Neutrophil (primary cell): ENCODE data around the gene GLT1D1.

Experiments
- H3K27ac ChIP-seq: fragments of 200-600 bp; sonication (generic); 2 replicates; pipeline ENCODE4 v1.5.1; 2016; ENCODE audit warnings: mild to moderate bottlenecking, moderate library complexity
- H3K27me3 ChIP-seq: fragments of 200-600 bp; sonication (generic); 2 replicates; pipeline ENCODE4 v1.6.0; 2016; ENCODE audit warnings: mild to moderate bottlenecking
- H3K36me3 ChIP-seq: fragments of 200-600 bp; sonication (generic); 2 replicates; pipeline ENCODE4 v1.5.1; 2017
- H3K4me1 ChIP-seq, 2 experiments: fragments of 200-600 bp in 1 of 2; sonication (generic) in 1 of 2; 1 replicate in 1 of 2; 2 replicates in 1 of 2; pipeline versions ENCODE4 v1.5.1 to v1.6.1; 2013 to 2016; ENCODE audit warnings: low read depth in 1 of 2, low read length in 1 of 2, mild to moderate bottlenecking in 1 of 2, moderate library complexity in 1 of 2; ENCODE audit not compliant: control insufficient read depth in 1 of 2, insufficient read depth in 1 of 2
- H3K4me3 ChIP-seq, 2 experiments: fragments of 200-600 bp in 1 of 2; sonication (generic) in 1 of 2; 1 replicate in 1 of 2; 2 replicates in 1 of 2; pipeline ENCODE4 v1.5.1; 2013 to 2016; ENCODE audit warnings: low read depth in 1 of 2, low read length in 1 of 2, mild to moderate bottlenecking in 1 of 2, moderate library complexity in 1 of 2
- H3K9me3 ChIP-seq: fragments of 200-600 bp; sonication (generic); 2 replicates; pipeline ENCODE4 v1.5.1; 2016
- CTCF ChIP-seq: fragments of 200-600 bp; sonication (generic); IDR thresholded peaks from 2 replicates; pipeline ENCODE4 v1.5.1; 2016; ENCODE audit warnings: antibody characterized with exemption

Gene GLT1D1

DNA sequence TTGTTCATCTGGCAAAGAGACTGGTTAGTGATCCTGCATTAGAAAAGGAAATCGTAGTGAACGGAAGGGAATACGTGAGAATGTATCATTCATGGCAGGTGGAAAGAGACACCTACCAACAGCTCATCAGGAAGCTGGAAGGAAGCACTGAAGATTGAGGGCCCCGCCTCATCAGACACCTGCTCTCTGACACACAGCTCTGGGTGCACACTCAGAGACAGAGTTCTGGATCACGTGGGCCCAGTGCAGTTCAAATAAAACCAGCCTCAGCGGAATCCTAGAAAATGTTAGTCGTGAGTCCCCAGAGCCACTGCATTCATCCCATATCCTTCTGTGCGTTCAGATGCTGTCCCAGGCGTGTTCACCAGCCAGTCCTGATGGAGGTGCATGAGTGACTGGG is 129.7 kb downstream of the GLT1D1 start:
- H3K27me3 ChIP-seq = no peaks in the 10 kb centered on the region
- peaks cover 91% of the 10 kb centered on the region for H3K36me3 ChIP-seq
- no peaks in the 10 kb centered on the region for H3K9me3 ChIP-seq
- no peaks in the 10 kb centered on the region for H3K4me1 ChIP-seq
- no peak overlapping the region for H3K4me3 ChIP-seq
- no peak for TF ChIP-seq CTCF
- H3K27ac ChIP-seq = peak overlapping the region; percentile 33

GRCh38 chr12:128983371-128983770 is 130.1 kb downstream of the GLT1D1 start:
- no peaks in the 10 kb centered on the region for H3K9me3 ChIP-seq
- no peak overlapping the region for H3K4me3 ChIP-seq
- peak overlapping the region; percentile 33 for H3K27ac ChIP-seq
- H3K4me1 ChIP-seq = no peaks in the 10 kb centered on the region
- no peak for TF ChIP-seq CTCF
- H3K36me3 ChIP-seq = peaks cover 87% of the 10 kb centered on the region
- H3K27me3 ChIP-seq = no peaks in the 10 kb centered on the region

DNA sequence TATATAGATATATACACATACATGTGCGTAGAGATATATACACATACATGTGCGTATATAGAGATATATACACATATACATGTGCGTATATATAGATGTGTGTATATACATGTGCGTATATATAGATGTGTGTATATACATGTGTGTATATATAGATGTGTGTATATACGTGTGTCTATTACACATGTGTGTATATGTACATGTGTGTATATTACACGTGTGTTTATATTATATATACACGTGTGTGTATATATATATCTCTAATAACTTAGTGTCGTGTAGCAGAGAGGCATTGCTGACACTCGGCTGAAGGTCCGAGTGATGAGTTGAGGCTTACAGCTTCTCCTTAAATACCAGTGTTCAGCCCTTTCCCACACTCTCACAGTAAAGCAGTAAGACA is 133.7 kb downstream of the GLT1D1 start:
- H3K9me3 ChIP-seq = no peaks in the 10 kb centered on the region
- TF ChIP-seq CTCF = no peak
- H3K36me3 ChIP-seq = peaks cover 56% of the 10 kb centered on the region
- no peaks in the 10 kb centered on the region for H3K4me1 ChIP-seq
- no peaks in the 10 kb centered on the region for H3K27me3 ChIP-seq
- H3K4me3 ChIP-seq = no peak overlapping the region
- no peak overlapping the region for H3K27ac ChIP-seq

- Histone ChIP-seq H3K27ac (no peak overlapping the region), H3K36me3 (peaks cover 33% of the 10 kb centered on the region), H3K27me3 (no peaks in the 10 kb centered on the region), H3K4me3 (no peak overlapping the region), H3K4me1 (no peaks in the 10 kb centered on the region), H3K9me3 (no peaks in the 10 kb centered on the region)
- no peak for TF ChIP-seq CTCF
Observed at GRCh38 chr12:128989287-128989686, 136.0 kb downstream of the GLT1D1 start.

- H3K4me3 ChIP-seq = no peak overlapping the region
- H3K9me3 ChIP-seq = no peaks in the 10 kb centered on the region
- no peak overlapping the region for H3K27ac ChIP-seq
- no peaks in the 10 kb centered on the region for H3K4me1 ChIP-seq
- no peak for TF ChIP-seq CTCF
- no peaks in the 10 kb centered on the region for H3K27me3 ChIP-seq
- peaks cover 10% of the 10 kb centered on the region for H3K36me3 ChIP-seq
Observed at GRCh38 chr12:128991716-128992115, 138.4 kb downstream of the GLT1D1 start.

GRCh38 chr12:128992116-128992515 is 138.8 kb downstream of the GLT1D1 start:
- TF ChIP-seq CTCF = no peak
- no peaks in the 10 kb centered on the region for H3K4me1 ChIP-seq
- no peaks in the 10 kb centered on the region for H3K27me3 ChIP-seq
- peaks cover 8% of the 10 kb centered on the region for H3K36me3 ChIP-seq
- H3K27ac ChIP-seq = no peak overlapping the region
- no peak overlapping the region for H3K4me3 ChIP-seq
- H3K9me3 ChIP-seq = no peaks in the 10 kb centered on the region
